HK-2 (cell line): ENCODE data around the gene KIRREL3.
A peak's percentile ranks its signal among the peaks of the same experiment; 100 is the strongest.

ENCODE experiments used
- DNase-seq: peaks from one replicate; pipeline ENCODE4 v3.0.0-alpha.2; 2018; ENCODE audit not compliant: unreplicated experiment

Gene KIRREL3

GRCh38 chr11:126599217-126599897, 401.2 kb downstream of the KIRREL3 start:
- no peak for DNase-seq

GRCh38 chr11:126598344-126599216, 402.0 kb downstream of the KIRREL3 start:
- no peak for DNase-seq

GRCh38 chr11:126597041-126597440, 403.5 kb downstream of the KIRREL3 start:
- no peak for DNase-seq

GRCh38 chr11:126596474-126596873, 404.1 kb downstream of the KIRREL3 start:
- no peak for DNase-seq

GRCh38 chr11:126595560-126595959, 405.0 kb downstream of the KIRREL3 start:
- DNase-seq = no peak

- no peak for DNase-seq
These were observed 405.6 kb downstream of the KIRREL3 start for GRCh38 chr11:126594921-126595367.

- no peak for DNase-seq
These were observed 407.8 kb downstream of the KIRREL3 start for GRCh38 chr11:126592496-126593410.

GRCh38 chr11:126591966-126592489, 408.5 kb downstream of the KIRREL3 start:
- no peak for DNase-seq

GRCh38 chr11:126589492-126589803, 411.1 kb downstream of the KIRREL3 start:
- no peak for DNase-seq

- DNase-seq = no peak
These were observed 411.7 kb downstream of the KIRREL3 start for GRCh38 chr11:126588630-126589491.

GRCh38 chr11:126587541-126587940, 413.0 kb downstream of the KIRREL3 start:
- DNase-seq = no peak

GRCh38 chr11:126585774-126586491, 414.6 kb downstream of the KIRREL3 start:
- DNase-seq = peak; percentile 1

- no peak for DNase-seq
These were observed 415.2 kb downstream of the KIRREL3 start for GRCh38 chr11:126585388-126585773.

GRCh38 chr11:126583594-126584427, 416.8 kb downstream of the KIRREL3 start:
- no peak for DNase-seq

GRCh38 chr11:126583101-126583500, 417.5 kb downstream of the KIRREL3 start:
- DNase-seq = no peak

- no peak for DNase-seq
These were observed 418.5 kb downstream of the KIRREL3 start for GRCh38 chr11:126581871-126582648.

- DNase-seq = no peak
These were observed 422.1 kb downstream of the KIRREL3 start for GRCh38 chr11:126578426-126578825.

GRCh38 chr11:126578021-126578420, 422.5 kb downstream of the KIRREL3 start:
- no peak for DNase-seq

GRCh38 chr11:126575849-126576248, 424.7 kb downstream of the KIRREL3 start:
- DNase-seq = no peak
